OCI-LY3 (cell line): ENCODE data around the gene SLC17A3.

Source experiments
- H2AFZ ChIP-seq: fragments of 200-600, 300-600 bp; shearing (Covaris generic); 2 replicates; pipeline ENCODE4 v1.6.0; 2014; ENCODE audit warnings: antibody characterized with exemption, low read depth, low read length
- H3K27ac ChIP-seq: fragments of 200-600, 300-600 bp; sonication (generic); 2 replicates; pipeline ENCODE4 v1.5.1; 2014; ENCODE audit warnings: mild to moderate bottlenecking, low read length, moderate library complexity, mixed read lengths
- H3K27me3 ChIP-seq: fragments of 200-600, 300-600 bp; sonication (generic); 2 replicates; pipeline ENCODE4 v1.6.1; 2014; ENCODE audit warnings: low read depth, low read length, mixed read lengths
- H3K36me3 ChIP-seq: fragments of 200-600, 300-600 bp; sonication (generic); replicated peaks from 2 replicates; pipeline ENCODE3; 2014; ENCODE audit warnings: low read depth, low read length, mixed read lengths
- H3K4me1 ChIP-seq: fragments of 300-600, 200-600 bp; sonication (generic); 2 replicates; pipeline ENCODE4 v1.6.1; 2014; ENCODE audit warnings: low read length, mixed read lengths
- H3K4me2 ChIP-seq: fragments of 200-600, 300-600 bp; sonication (generic); 2 replicates; pipeline ENCODE4 v1.6.1; 2014; ENCODE audit warnings: low read length, mixed read lengths
- H3K4me3 ChIP-seq: fragments of 300-600, 200-600 bp; sonication (generic); 2 replicates; pipeline ENCODE4 v1.5.1; 2014; ENCODE audit warnings: antibody characterized with exemption, mild to moderate bottlenecking, low read length, moderate library complexity
- H3K79me2 ChIP-seq: fragments of 300-600, 200-600 bp; shearing (Covaris generic); 2 replicates; pipeline ENCODE4 v1.6.1; 2014; ENCODE audit warnings: mild to moderate bottlenecking, low read length, mixed read lengths
- H3K9ac ChIP-seq: fragments of 300-600, 200-600 bp; shearing (Covaris generic); 2 replicates; pipeline ENCODE4 v1.6.0; 2014; ENCODE audit warnings: mild to moderate bottlenecking, low read length, moderate library complexity
- H3K9me3 ChIP-seq: fragments of 200-600, 300-600 bp; shearing (Covaris generic); 2 replicates; pipeline ENCODE4 v1.6.1; 2014; ENCODE audit warnings: low read length, mixed read lengths; ENCODE audit not compliant: insufficient read depth
- H4K20me1 ChIP-seq: fragments of 200-600, 300-600 bp; sonication (generic); 2 replicates; pipeline ENCODE4 v1.6.1; 2016; ENCODE audit warnings: low read length, mixed read lengths; ENCODE audit not compliant: insufficient read depth
- CTCF ChIP-seq: fragments of 200-600, 300-600 bp; sonication (generic); IDR thresholded peaks from 2 replicates; pipeline ENCODE4 v1.5.1; 2014; ENCODE audit warnings: antibody characterized with exemption, low read length, low read depth
- EZH2phosphoT487 ChIP-seq: fragments of 200-600 bp; shearing (Covaris generic); IDR thresholded peaks from 2 replicates; pipeline ENCODE4 v1.6.1; 2018; ENCODE audit warnings: antibody characterized with exemption, mixed run types, low read depth

SLC17A3 gene

DNA sequence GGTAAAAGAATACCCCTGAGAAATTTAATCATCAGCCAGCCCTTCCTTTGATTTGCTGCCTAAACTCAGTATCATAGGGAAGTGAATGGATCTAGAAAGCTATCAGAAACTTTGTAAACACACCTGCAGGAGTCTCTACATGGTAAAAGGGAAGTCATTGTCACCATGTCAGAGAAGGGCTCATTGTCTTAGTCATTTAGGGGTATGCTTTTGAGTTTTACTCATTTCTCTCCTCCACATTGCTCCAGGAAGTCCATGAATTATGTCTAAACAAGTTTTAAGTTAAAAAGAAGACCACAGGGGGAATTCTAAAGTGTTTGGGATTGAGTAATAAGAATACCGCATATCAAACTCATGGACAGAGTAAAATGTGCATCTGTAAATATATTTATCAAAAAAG lies 44.7 kb downstream of the SLC17A3 start:
- H3K9me3 ChIP-seq, result no peaks in the 10 kb centered on the region
- H3K36me3 ChIP-seq, result no peaks in the 10 kb centered on the region
- H2AFZ ChIP-seq, result no peak overlapping the region
- no peaks in the 10 kb centered on the region for H3K79me2 ChIP-seq
- no peak overlapping the region for H3K4me2 ChIP-seq
- no peak overlapping the region for H3K9ac ChIP-seq
- H3K27ac ChIP-seq, result no peak overlapping the region
- no peak overlapping the region for H3K4me3 ChIP-seq
- H3K27me3 ChIP-seq, result 0 out of 2 replicates have a peak, but pooled peaks cover 7% of the 10 kb centered on the region
- H4K20me1 ChIP-seq, result no peaks in the 10 kb centered on the region
- no peak for TF ChIP-seq EZH2phosphoT487
- peaks cover 14% of the 10 kb centered on the region for H3K4me1 ChIP-seq

GRCh38 chr6:25821341-25821740 lies 52.7 kb downstream of the SLC17A3 start:
- no peaks in the 10 kb centered on the region for H3K79me2 ChIP-seq
- H3K36me3 ChIP-seq, result no peaks in the 10 kb centered on the region
- no peak overlapping the region for H2AFZ ChIP-seq
- no peak for TF ChIP-seq EZH2phosphoT487
- no peak for TF ChIP-seq CTCF
- H3K27ac ChIP-seq, result no peak overlapping the region
- no peak overlapping the region for H3K4me3 ChIP-seq
- H3K9me3 ChIP-seq, result no peaks in the 10 kb centered on the region
- H3K4me1 ChIP-seq, result no peaks in the 10 kb centered on the region
- H4K20me1 ChIP-seq, result no peaks in the 10 kb centered on the region
- no peak overlapping the region for H3K4me2 ChIP-seq
- no peak overlapping the region for H3K9ac ChIP-seq
- H3K27me3 ChIP-seq, result no peaks in the 10 kb centered on the region

DNA sequence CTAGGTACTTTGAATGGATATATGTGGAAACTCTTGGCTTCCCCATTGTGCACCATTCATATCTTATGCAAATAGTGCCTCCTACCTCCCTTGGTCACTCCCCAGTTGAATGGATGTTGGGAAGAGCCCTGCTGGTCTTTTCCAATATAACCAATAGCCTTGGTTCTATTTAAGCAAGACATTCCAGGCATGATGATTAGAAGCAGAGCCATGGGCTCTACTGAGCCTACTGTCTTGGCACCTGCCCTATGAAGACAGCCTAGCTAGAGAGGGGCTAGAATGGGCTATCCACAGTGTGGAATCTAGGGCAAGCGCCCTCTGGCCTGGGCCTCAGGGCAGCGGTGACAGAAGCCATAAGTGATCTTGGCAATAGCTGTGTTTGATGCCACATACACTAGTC lies 57.8 kb downstream of the SLC17A3 start:
- no peak overlapping the region for H2AFZ ChIP-seq
- H3K27me3 ChIP-seq, result no peaks in the 10 kb centered on the region
- no peak overlapping the region for H3K4me2 ChIP-seq
- no peak overlapping the region for H3K4me3 ChIP-seq
- H3K79me2 ChIP-seq, result no peaks in the 10 kb centered on the region
- no peaks in the 10 kb centered on the region for H3K9me3 ChIP-seq
- no peak overlapping the region for H3K27ac ChIP-seq
- H3K9ac ChIP-seq, result no peak overlapping the region
- H3K4me1 ChIP-seq, result no peaks in the 10 kb centered on the region
- no peaks in the 10 kb centered on the region for H4K20me1 ChIP-seq
- no peaks in the 10 kb centered on the region for H3K36me3 ChIP-seq
- TF ChIP-seq CTCF, result no peak
- no peak for TF ChIP-seq EZH2phosphoT487

GRCh38 chr6:25815194-25815593 lies 58.8 kb downstream of the SLC17A3 start:
- Histone ChIP-seq H4K20me1 (no peaks in the 10 kb centered on the region), H3K4me2 (no peak overlapping the region), H2AFZ (no peak overlapping the region), H3K4me1 (no peaks in the 10 kb centered on the region), H3K9me3 (no peaks in the 10 kb centered on the region), H3K27me3 (no peaks in the 10 kb centered on the region), H3K9ac (no peak overlapping the region), H3K79me2 (no peaks in the 10 kb centered on the region), H3K27ac (no peak overlapping the region), H3K36me3 (no peaks in the 10 kb centered on the region), H3K4me3 (no peak overlapping the region)
- no peak for TF ChIP-seq CTCF
- no peak for TF ChIP-seq EZH2phosphoT487

GRCh38 chr6:25804804-25805203 lies 69.2 kb downstream of the SLC17A3 start:
- Histone ChIP-seq H4K20me1 (no peaks in the 10 kb centered on the region), H3K27ac (no peak overlapping the region), H3K4me1 (no peaks in the 10 kb centered on the region), H3K4me2 (no peak overlapping the region), H3K27me3 (no peaks in the 10 kb centered on the region), H3K79me2 (no peaks in the 10 kb centered on the region), H2AFZ (no peak overlapping the region), H3K4me3 (no peak overlapping the region), H3K9me3 (no peaks in the 10 kb centered on the region), H3K9ac (no peak overlapping the region), H3K36me3 (no peaks in the 10 kb centered on the region)
- no peak for TF ChIP-seq CTCF
